Tibial nerve (tissue), 4 donors: ENCODE data around the gene TXNDC12. TPM values are rescaled to one million over a fixed set of nuclear protein-coding genes. Genes with fewer than 3 reads are reported as not detected.
"Not testable (repeated sequence)": the region's sequence is repeated elsewhere in the genome, so short reads cannot be mapped to it uniquely, and the experiment has no call there.

Source experiments
- DNase-seq, 2 donors: peaks; one replicate each; pipeline ENCODE4 v3.0.0-alpha.2; 2019; ENCODE audit warnings: low spot score in 2 of 2
- H3K27ac ChIP-seq, 4 donors: fragments of 200-600 bp; sonication (generic) in 3 of 4; one replicate each; pipeline ENCODE4 v1.5.1; 2017 to 2019; ENCODE audit warnings: mild to moderate bottlenecking in 1 of 4
- H3K27me3 ChIP-seq, 2 donors: fragments of 200-600 bp; sonication (generic) in 1 of 2; one replicate each; pipeline versions ENCODE4 v1.5.1 to v1.6.0; 2017 to 2019
- H3K36me3 ChIP-seq, 3 donors: fragments of 200-600 bp; sonication (generic); one replicate each; pipeline ENCODE4 v1.5.1; 2018 to 2019
- H3K4me1 ChIP-seq, 4 donors: fragments of 200-600 bp; sonication (generic) in 3 of 4; one replicate each; pipeline ENCODE4 v1.5.1; 2017 to 2019
- H3K4me3 ChIP-seq, 4 donors: fragments of 200-600 bp; sonication (generic) in 3 of 4; one replicate each; pipeline ENCODE4 v1.5.1; 2017 to 2019; ENCODE audit warnings: mild to moderate bottlenecking in 1 of 4, moderate library complexity in 1 of 4
- H3K9me3 ChIP-seq, 4 donors: fragments of 200-600 bp; sonication (generic) in 3 of 4; one replicate each; pipeline ENCODE4 v1.5.1; 2017 to 2019
- EP300 ChIP-seq, 2 donors: sonication (generic); formaldehyde crosslinking; IDR thresholded peaks; one replicate each; pipeline ENCODE4 v1.6.1; 2017; ENCODE audit warnings: antibody characterized with exemption in 2 of 2, mild to moderate bottlenecking in 1 of 2
- POLR2A ChIP-seq, 2 donors: fragments of 450-650 bp; IDR thresholded peaks; one replicate each; pipeline ENCODE4 v1.6.1; 2017; ENCODE audit warnings: antibody characterized with exemption in 2 of 2, mild to moderate bottlenecking in 2 of 2, moderate library complexity in 2 of 2
- whole genome bisulfite sequencing, 2 donors: methylation state at CpG; one replicate each; pipeline ENCODE4 v1.1.5; 2018; 5-methylcytosine and 5-hydroxymethylcytosine counted together
- total RNA-seq, 4 donors: library from RNA; depleted of rRNA; stranded (reverse); fragments of >200 nt; gene quantifications; one replicate each; pipeline ENCODE4 v1.1.0, GENCODE V29; 2016
- TF ChIP-seq, protein P1 (sequence below), 5 experiments: fragments of 200-600 bp in 3 of 5; fragments of 450-650 bp in 2 of 5; sonication (generic) in 3 of 5; IDR thresholded peaks; one replicate each; pipeline ENCODE4 v1.5.1; 2016 to 2019; ENCODE audit warnings: antibody characterized with exemption in 5 of 5, mild to moderate bottlenecking in 3 of 5, moderate library complexity in 2 of 5

Gene TXNDC12
- total RNA-seq, 4 donors from 2014 or later = 32.7 to 65.6 (median 37.4) TPM

DNA sequence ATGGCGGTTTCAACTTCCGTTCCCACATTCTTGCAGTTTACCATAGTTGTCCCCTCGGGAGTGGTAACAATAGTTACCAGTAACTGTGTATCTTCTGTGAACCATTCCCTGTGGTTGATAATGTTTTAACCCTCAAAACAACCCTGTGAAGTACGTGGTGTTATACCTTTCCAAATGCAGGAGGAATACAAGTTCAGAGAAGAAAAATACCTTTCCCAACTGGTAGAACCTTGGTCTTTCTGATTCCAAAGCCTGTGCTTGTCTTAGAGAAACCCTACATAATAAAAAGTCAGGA, 1.9 kb upstream of the TXNDC12 start:
- H3K4me3 ChIP-seq = peak overlapping the region; percentile 70 to 93 (median 82)
- peaks cover 0 to 57% (median 32%) of the 10 kb centered on the region in 4 donors for H3K4me1 ChIP-seq
- H3K27ac ChIP-seq = peak overlapping the region in 3 of 4 donors; percentile 91 to 98 (median 94)
- peaks cover 0 to 29% (median 12%) of the 10 kb centered on the region in 3 donors for H3K36me3 ChIP-seq
- DNase-seq = no peak
- no peaks in the 10 kb centered on the region for H3K27me3 ChIP-seq
- WGBS, 2 donors = 0% methylated on average over 4 of the region's 4 CpGs
- TF ChIP-seq, protein P1, sequence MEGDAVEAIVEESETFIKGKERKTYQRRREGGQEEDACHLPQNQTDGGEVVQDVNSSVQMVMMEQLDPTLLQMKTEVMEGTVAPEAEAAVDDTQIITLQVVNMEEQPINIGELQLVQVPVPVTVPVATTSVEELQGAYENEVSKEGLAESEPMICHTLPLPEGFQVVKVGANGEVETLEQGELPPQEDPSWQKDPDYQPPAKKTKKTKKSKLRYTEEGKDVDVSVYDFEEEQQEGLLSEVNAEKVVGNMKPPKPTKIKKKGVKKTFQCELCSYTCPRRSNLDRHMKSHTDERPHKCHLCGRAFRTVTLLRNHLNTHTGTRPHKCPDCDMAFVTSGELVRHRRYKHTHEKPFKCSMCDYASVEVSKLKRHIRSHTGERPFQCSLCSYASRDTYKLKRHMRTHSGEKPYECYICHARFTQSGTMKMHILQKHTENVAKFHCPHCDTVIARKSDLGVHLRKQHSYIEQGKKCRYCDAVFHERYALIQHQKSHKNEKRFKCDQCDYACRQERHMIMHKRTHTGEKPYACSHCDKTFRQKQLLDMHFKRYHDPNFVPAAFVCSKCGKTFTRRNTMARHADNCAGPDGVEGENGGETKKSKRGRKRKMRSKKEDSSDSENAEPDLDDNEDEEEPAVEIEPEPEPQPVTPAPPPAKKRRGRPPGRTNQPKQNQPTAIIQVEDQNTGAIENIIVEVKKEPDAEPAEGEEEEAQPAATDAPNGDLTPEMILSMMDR (IDR thresholded peaks at IDR 0.05) = no peak
- no peak for TF ChIP-seq EP300 (IDR thresholded peaks at IDR 0.05)
- TF ChIP-seq POLR2A (IDR thresholded peaks at IDR 0.05) = no peak
- H3K9me3 ChIP-seq = no peaks in the 10 kb centered on the region

DNA sequence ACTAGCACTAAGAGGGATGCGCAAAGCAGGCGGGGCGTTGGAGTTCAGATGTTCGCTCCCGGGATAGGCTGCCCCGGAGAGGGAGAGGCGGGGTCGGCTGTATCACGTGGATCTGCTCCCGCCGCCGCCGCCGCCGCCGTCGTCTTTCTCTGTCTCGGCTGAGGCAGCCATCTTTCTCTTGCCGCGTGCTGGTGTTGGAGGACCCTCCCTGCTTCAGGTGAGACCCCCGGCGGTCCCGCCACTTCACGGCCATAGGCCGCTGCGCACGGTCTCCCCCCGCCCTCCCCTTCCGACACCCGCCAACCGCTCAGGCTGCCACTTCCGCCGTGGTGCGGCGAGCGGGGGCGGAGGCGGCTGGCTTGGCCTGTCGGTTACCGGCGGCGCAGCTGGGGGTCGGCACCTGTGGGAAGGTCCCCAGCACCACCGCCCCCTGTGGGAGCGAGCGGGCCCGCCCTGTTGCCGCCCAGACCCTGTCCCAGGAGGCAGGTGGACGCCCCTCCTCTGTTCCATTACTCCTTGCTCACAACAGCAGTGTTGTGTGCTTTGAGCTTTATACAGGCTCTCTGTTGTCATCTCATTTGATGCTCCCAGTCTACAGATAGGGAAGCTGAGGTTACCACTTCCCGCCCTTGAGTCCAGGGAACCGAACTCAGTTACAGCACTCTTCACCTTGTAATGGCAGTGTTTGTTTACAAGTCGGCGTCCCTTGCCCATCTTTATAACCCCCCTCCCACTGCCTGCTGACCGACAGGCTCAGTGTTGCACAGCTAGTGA, 1.4 kb upstream of the TXNDC12 start, which contains the start of gene BTF3L4:
BTF3L4 (plus strand) TSS at position 133 of the 774 bp plus-strand sequence. CDS start 3,553 bp downstream, outside the sequence.
- DNase-seq = peak; percentile 92 to 93
- Histone ChIP-seq H3K27me3 (no peaks in the 10 kb centered on the region), H3K36me3 (peaks cover 0 to 28% (median 12%) of the 10 kb centered on the region in 3 donors), H3K4me3 (peak within 1 kb of the TSS; percentile 70 to 93 (median 82)), H3K9me3 (no peaks in the 10 kb centered on the region), H3K27ac (peak within 1 kb of the TSS; percentile 88 to 98 (median 92)), H3K4me1 (peaks cover 0 to 57% (median 32%) of the 10 kb centered on the region in 4 donors)
- peak; percentile 52 to 90 for TF ChIP-seq EP300 (IDR thresholded peaks at IDR 0.05)
- TF ChIP-seq POLR2A (IDR thresholded peaks at IDR 0.05) = peak; percentile 59 to 86
- TF ChIP-seq, protein P1 (IDR thresholded peaks at IDR 0.05) = peak in 1 of 5 experiments; percentile 20
- 0% methylated on average over 16 to 44 of the region's 54 CpGs for WGBS, 2 donors

DNA sequence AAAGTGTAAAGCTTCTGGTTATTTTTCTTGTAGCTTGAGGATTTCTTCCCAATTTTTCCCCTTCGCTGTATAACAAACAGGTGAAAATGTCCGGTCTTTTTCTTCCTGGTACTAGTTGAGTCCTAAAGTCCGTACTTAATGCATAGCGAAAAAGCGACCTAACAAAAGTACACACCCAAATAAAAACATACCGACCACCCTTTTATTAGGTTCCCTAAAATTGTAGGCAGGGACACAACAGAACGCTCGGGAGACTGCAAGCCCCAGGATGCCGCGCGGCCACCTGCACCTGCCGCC, 823 bp upstream of the TXNDC12 start:
- 0 to 1% methylated on average over 12 of the region's 12 CpGs for WGBS, 2 donors
- Histone ChIP-seq H3K9me3 (no peaks in the 10 kb centered on the region), H3K4me3 (peak overlapping the region; percentile 70 to 93 (median 82)), H3K36me3 (peaks cover 0 to 28% (median 10%) of the 10 kb centered on the region in 3 donors), H3K27me3 (no peaks in the 10 kb centered on the region), H3K4me1 (peaks cover 0 to 57% (median 32%) of the 10 kb centered on the region in 4 donors), H3K27ac (peak overlapping the region; percentile 88 to 98 (median 92))
- DNase-seq = no peak
- TF ChIP-seq, protein P1 (IDR thresholded peaks at IDR 0.05) = no peak

DNA sequence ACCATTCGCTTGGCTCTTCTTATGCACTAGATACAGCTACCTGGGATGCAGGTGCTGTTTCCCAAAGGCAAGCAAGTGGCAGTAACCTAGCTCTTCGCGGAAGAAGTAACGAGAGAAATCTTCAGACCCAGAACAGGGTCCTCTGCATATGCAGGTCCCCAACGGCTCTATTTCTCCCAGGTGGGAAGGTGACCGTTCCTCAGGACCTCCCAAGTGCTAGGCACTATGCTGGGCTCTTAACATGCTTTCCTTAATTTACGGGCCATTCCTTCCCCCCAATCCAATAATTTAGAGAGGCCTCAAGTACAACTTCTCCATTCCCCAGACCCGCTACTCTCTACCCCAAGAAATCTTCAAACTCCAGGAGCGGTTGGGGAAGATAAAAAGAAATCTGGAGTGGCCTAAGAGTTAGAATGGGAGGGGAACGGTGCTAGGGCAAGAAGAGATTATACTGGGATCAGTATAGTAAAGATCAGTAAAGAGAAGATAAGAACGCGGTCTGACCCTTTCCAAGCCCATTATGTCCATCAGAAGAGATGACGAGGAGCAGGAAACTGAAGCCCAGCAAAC, 410 bp downstream of the TXNDC12 start:
- Histone ChIP-seq H3K4me3 (peak overlapping the region; percentile 70 to 93 (median 82)), H3K4me1 (peaks cover 0 to 46% (median 31%) of the 10 kb centered on the region in 4 donors), H3K36me3 (peaks cover 0 to 22% (median 0%) of the 10 kb centered on the region in 3 donors), H3K27me3 (no peaks in the 10 kb centered on the region), H3K9me3 (no peaks in the 10 kb centered on the region), H3K27ac (peak overlapping the region; percentile 88 to 98 (median 92))
- DNase-seq = no peak
- 4 to 5% methylated on average over 13 of the region's 13 CpGs for whole genome bisulfite sequencing, 2 donors
- TF ChIP-seq EP300 (IDR thresholded peaks at IDR 0.05) = no peak
- no peak for TF ChIP-seq POLR2A (IDR thresholded peaks at IDR 0.05)
- TF ChIP-seq, protein P1 (IDR thresholded peaks at IDR 0.05) = no peak

DNA sequence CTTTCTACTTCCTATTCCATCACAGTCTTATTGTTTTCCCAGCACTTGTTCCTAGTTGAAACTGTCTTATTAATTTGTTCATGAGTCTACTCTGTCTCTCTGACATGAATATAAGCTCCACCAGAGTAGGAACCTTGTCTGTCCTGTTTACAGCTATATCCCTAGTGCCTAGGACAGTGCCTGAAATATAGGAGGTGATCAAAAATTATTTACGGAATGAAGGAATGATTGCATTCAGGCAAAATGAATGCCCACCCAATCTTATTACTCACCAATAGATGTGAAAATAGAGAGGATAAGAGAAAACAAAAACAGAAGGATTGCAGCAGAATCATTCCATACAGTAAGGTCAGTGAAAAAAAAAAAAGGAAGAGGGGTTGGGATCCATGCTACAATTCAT, 1.1 kb downstream of the TXNDC12 start:
- no peak overlapping the region for H3K27ac ChIP-seq
- H3K9me3 ChIP-seq = no peaks in the 10 kb centered on the region
- no peaks in the 10 kb centered on the region for H3K27me3 ChIP-seq
- H3K4me1 ChIP-seq = peaks cover 0 to 39% (median 27%) of the 10 kb centered on the region in 4 donors
- peaks cover 0 to 22% (median 0%) of the 10 kb centered on the region in 3 donors for H3K36me3 ChIP-seq
- no peak for DNase-seq
- TF ChIP-seq EP300 (IDR thresholded peaks at IDR 0.05) = no peak
- TF ChIP-seq, protein P1 (IDR thresholded peaks at IDR 0.05) = no peak
- no peak for TF ChIP-seq POLR2A (IDR thresholded peaks at IDR 0.05)
- WGBS, 2 donors = 89 to 94% methylated on average over 1 of the region's 1 CpG
- H3K4me3 ChIP-seq = peak overlapping the region in 1 of 4 donors; percentile 70

DNA sequence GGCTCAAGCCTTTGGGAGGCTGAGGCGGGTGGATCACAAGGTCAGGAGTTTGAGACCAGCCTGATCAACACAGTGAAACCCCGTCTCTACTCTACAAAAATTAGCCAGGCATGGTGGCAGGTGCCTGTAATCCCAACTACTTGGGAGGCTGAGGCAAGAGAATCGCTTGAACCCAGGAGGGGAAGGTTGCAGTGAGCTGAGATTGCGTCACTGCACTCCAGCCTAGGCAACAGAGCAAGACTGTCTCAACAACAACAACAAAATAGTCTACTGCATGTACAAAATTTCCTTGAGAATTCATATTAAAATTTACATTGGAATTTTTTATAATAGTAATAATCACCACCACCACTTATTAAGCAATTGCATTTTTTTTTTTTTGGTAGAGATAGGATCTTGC, 5.7 kb downstream of the TXNDC12 start:
- not testable (repeated sequence) for H3K27ac ChIP-seq, H3K9me3 ChIP-seq, H3K4me3 ChIP-seq, H3K27me3 ChIP-seq, DNase-seq
- 97 to 100% methylated on average over 4 of the region's 4 CpGs for WGBS, 2 donors
- H3K4me1 ChIP-seq = peaks cover 0 to 14% (median 4%) of the 10 kb centered on the region in 4 donors
- H3K36me3 ChIP-seq = peaks cover 0 to 26% (median 0%) of the 10 kb centered on the region in 3 donors

DNA sequence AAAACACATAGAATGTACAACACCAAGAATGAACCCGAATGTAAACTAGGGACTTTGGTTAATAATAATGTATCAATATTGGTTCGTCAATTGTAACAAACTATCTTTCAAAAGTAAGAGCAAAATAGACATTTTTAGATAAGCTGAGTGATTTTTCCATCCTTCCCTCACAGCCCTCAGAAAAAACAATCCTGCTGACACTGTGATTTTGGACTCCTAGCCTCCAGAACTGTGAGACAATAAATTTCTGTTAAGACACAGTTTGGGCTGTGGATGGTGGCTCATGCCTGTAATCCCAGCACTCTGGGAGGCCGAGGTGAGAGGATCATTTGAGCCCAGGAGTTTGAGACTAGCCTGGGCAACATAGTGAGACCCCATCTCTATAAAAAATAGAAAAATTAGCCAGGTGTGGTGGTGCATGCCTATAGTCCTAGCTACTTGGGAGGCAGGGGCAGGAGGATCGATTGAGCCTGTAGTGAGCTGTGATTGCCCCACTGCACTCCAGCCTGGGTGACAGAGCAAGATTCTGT, 9.3 kb downstream of the TXNDC12 start:
- not testable (repeated sequence) for H3K27ac ChIP-seq, H3K9me3 ChIP-seq, DNase-seq, H3K27me3 ChIP-seq, H3K4me3 ChIP-seq, H3K4me1 ChIP-seq
- WGBS, 2 donors = 97% methylated on average over 4 of the region's 4 CpGs
- H3K36me3 ChIP-seq = peaks cover 0 to 14% (median 0%) of the 10 kb centered on the region in 3 donors
